ENCODE measurements around the gene SLC26A11.

Gene SLC26A11

DNA sequence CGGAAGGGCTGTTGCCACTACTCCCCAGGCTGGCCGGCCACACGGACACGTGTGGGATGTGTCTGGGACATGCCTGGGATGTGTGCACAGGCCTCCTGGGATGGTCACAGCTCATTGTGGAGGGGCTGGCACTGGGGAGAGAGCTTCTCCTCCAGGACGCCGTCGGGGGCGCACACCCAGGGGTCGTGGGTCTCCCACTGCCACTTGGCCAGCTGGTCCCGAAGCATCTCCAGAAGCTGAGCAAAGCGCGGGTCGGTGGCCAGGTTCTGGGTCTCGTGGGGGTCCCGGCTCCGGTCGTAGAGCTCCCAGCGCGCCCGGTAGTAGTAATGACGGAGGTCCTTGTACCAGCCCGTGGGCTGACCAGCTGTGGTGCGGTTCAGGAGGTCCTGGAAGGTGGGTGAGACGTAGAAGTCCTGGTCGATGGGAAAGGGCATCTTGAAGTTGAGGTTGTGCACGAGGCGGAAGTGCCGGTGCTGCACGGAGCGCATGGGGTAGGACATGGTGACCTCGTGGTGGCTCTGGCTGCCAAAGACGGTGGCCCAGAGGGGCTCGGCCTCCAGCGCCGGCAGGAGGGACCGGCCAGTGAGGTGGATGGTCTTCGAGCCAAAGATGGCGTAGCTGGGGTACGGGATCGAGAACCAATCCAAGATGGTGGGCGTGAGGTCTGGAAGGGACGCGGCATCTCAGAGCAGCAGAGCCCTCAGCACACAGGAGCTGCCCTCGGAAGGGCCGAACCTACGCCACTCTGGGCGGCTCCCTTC, 9.7 kb upstream of the SLC26A11 start:
- no peaks in the 10 kb centered on the region for H3K36me3 ChIP-seq (ENCODE audit: low read length)
- no peaks in the 10 kb centered on the region for H3K9me3 ChIP-seq (ENCODE audit: insufficient read depth, low read length)
- no peaks in the 10 kb centered on the region for H3K9me2 ChIP-seq (replicated peaks; ENCODE audit: insufficient read depth, low read length)
- H3K9ac ChIP-seq (ENCODE audit: low read length) = no peak overlapping the region
- no peaks in the 10 kb centered on the region for H4K20me1 ChIP-seq (ENCODE audit: low read depth, low read length)
- H3K4me3 ChIP-seq (ENCODE audit: insufficient read depth, low read length, poor library complexity, severe bottlenecking) = no peak overlapping the region
- H3K4me2 ChIP-seq (ENCODE audit: low read depth, low read length, poor library complexity, severe bottlenecking) = no peak overlapping the region
- TF ChIP-seq, protein P1, sequence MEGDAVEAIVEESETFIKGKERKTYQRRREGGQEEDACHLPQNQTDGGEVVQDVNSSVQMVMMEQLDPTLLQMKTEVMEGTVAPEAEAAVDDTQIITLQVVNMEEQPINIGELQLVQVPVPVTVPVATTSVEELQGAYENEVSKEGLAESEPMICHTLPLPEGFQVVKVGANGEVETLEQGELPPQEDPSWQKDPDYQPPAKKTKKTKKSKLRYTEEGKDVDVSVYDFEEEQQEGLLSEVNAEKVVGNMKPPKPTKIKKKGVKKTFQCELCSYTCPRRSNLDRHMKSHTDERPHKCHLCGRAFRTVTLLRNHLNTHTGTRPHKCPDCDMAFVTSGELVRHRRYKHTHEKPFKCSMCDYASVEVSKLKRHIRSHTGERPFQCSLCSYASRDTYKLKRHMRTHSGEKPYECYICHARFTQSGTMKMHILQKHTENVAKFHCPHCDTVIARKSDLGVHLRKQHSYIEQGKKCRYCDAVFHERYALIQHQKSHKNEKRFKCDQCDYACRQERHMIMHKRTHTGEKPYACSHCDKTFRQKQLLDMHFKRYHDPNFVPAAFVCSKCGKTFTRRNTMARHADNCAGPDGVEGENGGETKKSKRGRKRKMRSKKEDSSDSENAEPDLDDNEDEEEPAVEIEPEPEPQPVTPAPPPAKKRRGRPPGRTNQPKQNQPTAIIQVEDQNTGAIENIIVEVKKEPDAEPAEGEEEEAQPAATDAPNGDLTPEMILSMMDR (IDR thresholded peaks at IDR 0.05; ENCODE audit: insufficient read depth, low read length, poor library complexity, severe bottlenecking) = no peak
- TF ChIP-seq EZH2phosphoT487 (conservative IDR thresholded peaks at IDR 0.05; ENCODE audit: low read length) = no peak
- H3F3A ChIP-seq (ENCODE audit: insufficient read depth) = no peaks in the 10 kb centered on the region
- H2AFZ ChIP-seq (ENCODE audit: low read depth, low read length, severe bottlenecking) = no peak overlapping the region
- H3K79me2 ChIP-seq (ENCODE audit: insufficient read depth, low read length) = no peaks in the 10 kb centered on the region
- no peak overlapping the region for H3K27ac ChIP-seq (ENCODE audit: low read depth, low read length)
- H3K27me3 ChIP-seq (ENCODE audit: low read length) = no peaks in the 10 kb centered on the region

DNA sequence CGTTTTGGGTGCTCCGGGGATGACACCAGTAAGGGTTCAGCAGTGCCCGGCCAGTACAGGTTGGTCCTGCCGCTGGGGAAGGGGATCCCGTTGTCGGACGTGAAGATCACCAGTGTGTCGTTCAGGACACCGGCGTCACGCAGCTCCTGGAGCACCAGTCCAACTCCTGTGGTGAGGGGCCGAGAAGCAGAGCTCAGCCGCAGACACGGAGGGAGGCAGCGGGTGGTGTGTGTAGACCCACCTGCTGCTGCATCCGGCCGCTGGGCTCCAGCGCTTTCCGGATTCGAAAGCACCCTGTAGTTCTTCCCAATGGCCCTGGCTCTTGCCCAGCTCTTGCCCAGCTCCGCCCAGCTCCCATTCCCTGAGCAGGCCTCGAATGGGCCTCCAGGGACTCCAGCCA, 8.1 kb upstream of the SLC26A11 start:
- no peaks in the 10 kb centered on the region for H3K79me2 ChIP-seq (ENCODE audit: insufficient read depth, low read length)
- no peaks in the 10 kb centered on the region for H4K20me1 ChIP-seq (ENCODE audit: low read depth, low read length)
- no peak overlapping the region for H3K27ac ChIP-seq (ENCODE audit: low read depth, low read length)
- no peaks in the 10 kb centered on the region for H3K27me3 ChIP-seq (ENCODE audit: low read length)
- H3K9ac ChIP-seq (ENCODE audit: low read length) = no peak overlapping the region
- H3K4me3 ChIP-seq (ENCODE audit: insufficient read depth, low read length, poor library complexity, severe bottlenecking) = no peak overlapping the region
- no peaks in the 10 kb centered on the region for H3K9me3 ChIP-seq (ENCODE audit: insufficient read depth, low read length)
- no peaks in the 10 kb centered on the region for H3F3A ChIP-seq (ENCODE audit: insufficient read depth)
- H3K4me2 ChIP-seq (ENCODE audit: low read depth, low read length, poor library complexity, severe bottlenecking) = no peak overlapping the region
- H3K9me2 ChIP-seq (replicated peaks; ENCODE audit: insufficient read depth, low read length) = no peaks in the 10 kb centered on the region
- no peak overlapping the region for H2AFZ ChIP-seq (ENCODE audit: low read depth, low read length, severe bottlenecking)
- no peaks in the 10 kb centered on the region for H3K36me3 ChIP-seq (ENCODE audit: low read length)
- no peak for TF ChIP-seq EZH2phosphoT487 (conservative IDR thresholded peaks at IDR 0.05; ENCODE audit: low read length)
- TF ChIP-seq, protein P1 (IDR thresholded peaks at IDR 0.05; ENCODE audit: insufficient read depth, low read length, poor library complexity, severe bottlenecking) = no peak

DNA sequence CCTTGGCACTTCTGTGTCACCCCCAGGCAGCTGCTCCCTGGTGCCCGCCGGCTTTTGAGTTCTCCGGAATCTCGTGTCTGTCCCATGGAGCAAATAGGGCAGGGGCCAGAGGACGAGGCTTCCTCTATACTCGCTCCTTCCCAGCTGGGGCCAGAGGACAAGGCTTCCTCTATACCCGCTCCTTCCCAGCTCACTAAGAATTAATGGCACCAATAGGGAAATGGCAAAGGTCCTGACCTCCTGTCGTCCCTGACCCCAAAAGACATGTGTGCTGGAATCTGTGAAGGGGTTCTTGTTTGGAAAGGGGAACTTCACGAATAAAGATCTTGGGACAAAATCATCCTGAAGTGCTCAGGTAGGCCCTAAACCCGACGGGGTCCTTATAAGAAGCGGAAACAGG, 7.7 kb upstream of the SLC26A11 start:
- Histone ChIP-seq H2AFZ (ENCODE audit: low read depth, low read length, severe bottlenecking) (no peak overlapping the region), H3F3A (ENCODE audit: insufficient read depth) (no peaks in the 10 kb centered on the region), H4K20me1 (ENCODE audit: low read depth, low read length) (no peaks in the 10 kb centered on the region), H3K36me3 (ENCODE audit: low read length) (no peaks in the 10 kb centered on the region), H3K4me2 (ENCODE audit: low read depth, low read length, poor library complexity, severe bottlenecking) (no peak overlapping the region), H3K27me3 (ENCODE audit: low read length) (no peaks in the 10 kb centered on the region), H3K4me3 (ENCODE audit: insufficient read depth, low read length, poor library complexity, severe bottlenecking) (no peak overlapping the region), H3K9me3 (ENCODE audit: insufficient read depth, low read length) (no peaks in the 10 kb centered on the region), H3K27ac (ENCODE audit: low read depth, low read length) (no peak overlapping the region), H3K9ac (ENCODE audit: low read length) (no peak overlapping the region), H3K9me2 (replicated peaks; ENCODE audit: insufficient read depth, low read length) (no peaks in the 10 kb centered on the region), H3K79me2 (ENCODE audit: insufficient read depth, low read length) (no peaks in the 10 kb centered on the region)
- TF ChIP-seq EZH2phosphoT487 (conservative IDR thresholded peaks at IDR 0.05; ENCODE audit: low read length) = no peak
- TF ChIP-seq, protein P1 (IDR thresholded peaks at IDR 0.05; ENCODE audit: insufficient read depth, low read length, poor library complexity, severe bottlenecking) = no peak
